KG1 (cell line): ENCODE measurements around the gene GOLGA6C.
"Not testable (repeated sequence)": the region's sequence is repeated elsewhere in the genome, so short reads cannot be mapped to it uniquely, and the experiment has no call there.

Experiments
- DNase-seq: peaks from one replicate; lab custom pipeline; 2025; lab: John Stamatoyannopoulos, UW

The GOLGA6C gene

GRCh38 chr15:75227112-75227511, 31.0 kb upstream of the GOLGA6C start:
- DNase-seq = not testable (repeated sequence)

GRCh38 chr15:75227663-75228280, 30.4 kb upstream of the GOLGA6C start:
- DNase-seq = no peak

GRCh38 chr15:75228787-75229186, 29.3 kb upstream of the GOLGA6C start:
- no peak for DNase-seq

- DNase-seq = no peak
Measured at GRCh38 chr15:75229191-75230015, 28.7 kb upstream of the GOLGA6C start.

GRCh38 chr15:75230016-75230343, 28.2 kb upstream of the GOLGA6C start:
- no peak for DNase-seq

- DNase-seq = no peak
Measured at GRCh38 chr15:75230551-75231371, 27.4 kb upstream of the GOLGA6C start.

- DNase-seq = no peak
Measured at GRCh38 chr15:75231836-75232235, 26.3 kb upstream of the GOLGA6C start.

- DNase-seq = no peak
Measured at GRCh38 chr15:75232252-75232813, 25.8 kb upstream of the GOLGA6C start.

- DNase-seq = no peak
Measured at GRCh38 chr15:75232826-75233503, 25.2 kb upstream of the GOLGA6C start.

GRCh38 chr15:75233504-75234190, 24.5 kb upstream of the GOLGA6C start:
- no peak for DNase-seq

GRCh38 chr15:75234191-75234810, 23.8 kb upstream of the GOLGA6C start:
- no peak for DNase-seq

- DNase-seq = no peak
Measured at GRCh38 chr15:75235051-75235673, 23.0 kb upstream of the GOLGA6C start.

- DNase-seq = no peak
Measured at GRCh38 chr15:75235760-75236729, 22.1 kb upstream of the GOLGA6C start.

- no peak for DNase-seq
Measured at GRCh38 chr15:75237316-75237982, 20.7 kb upstream of the GOLGA6C start.

- DNase-seq = no peak
Measured at GRCh38 chr15:75238150-75238549, 20.0 kb upstream of the GOLGA6C start.

- not testable (repeated sequence) for DNase-seq
Measured at GRCh38 chr15:75245741-75246140, 12.4 kb upstream of the GOLGA6C start.

GRCh38 chr15:75248991-75249390, 9.1 kb upstream of the GOLGA6C start:
- not testable (repeated sequence) for DNase-seq

GRCh38 chr15:75249726-75250125, 8.4 kb upstream of the GOLGA6C start:
- DNase-seq = no peak

- not testable (repeated sequence) for DNase-seq
Measured at GRCh38 chr15:75251343-75251742, 6.8 kb upstream of the GOLGA6C start.
